ENCODE measurements around the gene PODXL2.

Gene PODXL2

DNA sequence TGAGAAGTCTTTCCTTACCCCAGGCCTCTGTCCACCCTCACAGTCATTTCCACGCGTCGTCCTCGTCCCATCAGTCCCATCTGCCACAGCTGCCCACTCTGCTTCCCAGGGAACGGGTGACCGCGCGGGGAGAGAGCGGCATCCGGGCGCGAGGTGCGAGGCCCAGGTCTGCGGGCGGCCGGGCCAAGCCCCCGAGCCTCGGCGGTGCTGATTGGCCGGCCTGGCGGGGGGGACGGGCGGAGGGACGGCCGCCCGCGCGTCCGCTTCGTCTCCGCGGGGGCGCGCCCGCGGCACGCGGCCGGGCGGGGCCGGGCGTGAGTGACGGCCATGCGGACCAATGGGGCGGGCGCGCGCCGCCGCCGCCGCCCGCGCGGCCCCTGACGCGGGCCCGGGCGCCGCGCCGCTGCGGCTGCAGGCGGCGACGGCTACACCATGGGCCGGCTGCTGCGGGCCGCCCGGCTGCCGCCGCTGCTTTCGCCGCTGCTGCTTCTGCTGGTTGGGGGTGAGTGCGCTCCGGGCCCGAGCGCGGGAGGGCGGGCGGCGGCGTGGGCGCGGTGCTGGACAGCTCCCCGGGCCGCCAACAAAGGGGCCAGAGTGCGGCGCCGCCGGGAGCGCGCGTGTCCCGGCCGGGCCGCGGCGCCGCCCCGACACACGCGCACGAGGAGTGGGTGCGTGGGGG lies at the start of gene PODXL2:
PODXL2 (plus strand) TSS at position 398 of the 679 bp plus-strand sequence; CDS start at position 433, 35 bp downstream.
- no peak within 1 kb of the TSS for H3K4me3 ChIP-seq (ENCODE audit: low read depth, low read length)
- no peak for DNase-seq (ENCODE audit: low read depth)
- no peak for TF ChIP-seq MAX (IDR thresholded peaks at IDR 0.05; ENCODE audit: low read depth, low read length)
- TF ChIP-seq, protein P1, sequence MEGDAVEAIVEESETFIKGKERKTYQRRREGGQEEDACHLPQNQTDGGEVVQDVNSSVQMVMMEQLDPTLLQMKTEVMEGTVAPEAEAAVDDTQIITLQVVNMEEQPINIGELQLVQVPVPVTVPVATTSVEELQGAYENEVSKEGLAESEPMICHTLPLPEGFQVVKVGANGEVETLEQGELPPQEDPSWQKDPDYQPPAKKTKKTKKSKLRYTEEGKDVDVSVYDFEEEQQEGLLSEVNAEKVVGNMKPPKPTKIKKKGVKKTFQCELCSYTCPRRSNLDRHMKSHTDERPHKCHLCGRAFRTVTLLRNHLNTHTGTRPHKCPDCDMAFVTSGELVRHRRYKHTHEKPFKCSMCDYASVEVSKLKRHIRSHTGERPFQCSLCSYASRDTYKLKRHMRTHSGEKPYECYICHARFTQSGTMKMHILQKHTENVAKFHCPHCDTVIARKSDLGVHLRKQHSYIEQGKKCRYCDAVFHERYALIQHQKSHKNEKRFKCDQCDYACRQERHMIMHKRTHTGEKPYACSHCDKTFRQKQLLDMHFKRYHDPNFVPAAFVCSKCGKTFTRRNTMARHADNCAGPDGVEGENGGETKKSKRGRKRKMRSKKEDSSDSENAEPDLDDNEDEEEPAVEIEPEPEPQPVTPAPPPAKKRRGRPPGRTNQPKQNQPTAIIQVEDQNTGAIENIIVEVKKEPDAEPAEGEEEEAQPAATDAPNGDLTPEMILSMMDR (IDR thresholded peaks at IDR 0.05; ENCODE audit: low read depth, low read length): no peak
- TF ChIP-seq POLR2A (IDR thresholded peaks at IDR 0.05; ENCODE audit: extremely low read depth, insufficient read length): no peak
- TF ChIP-seq MYC (IDR thresholded peaks at IDR 0.05; ENCODE audit: low read depth, low read length): no peak

DNA sequence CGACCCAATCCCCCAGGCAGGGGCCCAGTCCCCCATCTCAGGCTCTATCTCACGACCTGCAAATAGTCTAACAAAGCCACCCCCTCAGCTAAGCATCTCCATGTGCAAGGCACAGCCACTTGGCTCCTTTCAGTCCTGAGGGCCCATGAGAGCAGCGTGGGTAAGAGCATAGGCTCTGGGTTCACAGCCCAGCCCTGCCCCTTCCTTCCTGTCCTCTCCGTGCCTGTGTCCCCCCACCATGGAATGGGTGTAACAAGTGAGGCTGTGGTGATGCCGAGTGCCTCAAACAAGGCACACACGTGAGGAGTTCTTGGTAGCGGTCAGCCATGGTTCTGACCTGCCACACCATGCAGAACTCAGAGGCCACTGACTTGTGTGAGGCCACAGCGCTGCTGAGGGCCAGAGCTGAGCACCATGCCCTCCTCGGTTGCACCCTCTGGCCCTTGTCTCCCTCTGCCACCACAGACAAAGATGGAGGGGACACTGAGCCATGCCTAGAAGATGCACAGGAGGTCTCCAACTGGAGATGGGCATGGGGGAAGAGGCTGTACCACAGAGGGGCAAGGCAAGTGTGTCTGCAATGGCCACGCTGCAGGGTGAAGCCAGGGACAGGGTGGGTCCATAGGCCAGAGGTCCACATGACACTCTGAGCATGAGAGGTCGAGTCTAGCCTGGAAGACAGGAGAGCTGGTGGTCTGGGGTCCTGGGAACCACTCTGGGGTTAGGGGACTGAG lies 48.5 kb upstream of the PODXL2 start:
- TF ChIP-seq MYC (IDR thresholded peaks at IDR 0.05; ENCODE audit: low read depth, low read length) (no peak), MAX (IDR thresholded peaks at IDR 0.05; ENCODE audit: low read depth, low read length) (no peak), POLR2A (IDR thresholded peaks at IDR 0.05; ENCODE audit: extremely low read depth, insufficient read length) (no peak)
- TF ChIP-seq, protein P1 (IDR thresholded peaks at IDR 0.05; ENCODE audit: low read depth, low read length): no peak
- no peak overlapping the region for H3K4me3 ChIP-seq (ENCODE audit: low read depth, low read length)
- DNase-seq (ENCODE audit: low read depth): no peak

- TF ChIP-seq MAX (IDR thresholded peaks at IDR 0.05; ENCODE audit: low read depth, low read length) (no peak), POLR2A (IDR thresholded peaks at IDR 0.05; ENCODE audit: extremely low read depth, insufficient read length) (no peak), MYC (IDR thresholded peaks at IDR 0.05; ENCODE audit: low read depth, low read length) (no peak)
- TF ChIP-seq, protein P1 (IDR thresholded peaks at IDR 0.05; ENCODE audit: low read depth, low read length): no peak
- H3K4me3 ChIP-seq (ENCODE audit: low read depth, low read length): no peak overlapping the region
- DNase-seq (ENCODE audit: low read depth): no peak
These were observed 44.3 kb upstream of the PODXL2 start for GRCh38 chr3:127584734-127585133.

- no peak overlapping the region for H3K4me3 ChIP-seq (ENCODE audit: low read depth, low read length)
- no peak for DNase-seq (ENCODE audit: low read depth)
- TF ChIP-seq POLR2A (IDR thresholded peaks at IDR 0.05; ENCODE audit: extremely low read depth, insufficient read length) (no peak), MAX (IDR thresholded peaks at IDR 0.05; ENCODE audit: low read depth, low read length) (no peak), MYC (IDR thresholded peaks at IDR 0.05; ENCODE audit: low read depth, low read length) (no peak)
- TF ChIP-seq, protein P1 (IDR thresholded peaks at IDR 0.05; ENCODE audit: low read depth, low read length): no peak
These were observed 43.7 kb upstream of the PODXL2 start for GRCh38 chr3:127585163-127585812.

GRCh38 chr3:127585813-127586413 lies 43.1 kb upstream of the PODXL2 start:
- no peak for DNase-seq (ENCODE audit: low read depth)
- TF ChIP-seq MAX (IDR thresholded peaks at IDR 0.05; ENCODE audit: low read depth, low read length): no peak
- no peak for TF ChIP-seq MYC (IDR thresholded peaks at IDR 0.05; ENCODE audit: low read depth, low read length)
- TF ChIP-seq, protein P1 (IDR thresholded peaks at IDR 0.05; ENCODE audit: low read depth, low read length): no peak
- TF ChIP-seq POLR2A (IDR thresholded peaks at IDR 0.05; ENCODE audit: extremely low read depth, insufficient read length): no peak
- no peak overlapping the region for H3K4me3 ChIP-seq (ENCODE audit: low read depth, low read length)
